Fibroblast of the conjunctiva (primary cell): ENCODE results near the gene ANKRD40.
"Not testable (repeated sequence)": the region's sequence is repeated elsewhere in the genome, so short reads cannot be mapped to it uniquely, and the experiment has no call there.

ENCODE experiments used
- DNase-seq: peaks from one replicate; pipeline ENCODE4 v3.0.0-alpha.2; 2010; ENCODE audit warnings: low read depth

Gene ANKRD40

GRCh38 chr17:50707289-50708049, at the start of gene ANKRD40:
TSS of gene ANKRD40 (minus strand) at chr17:50707914. CDS start at chr17:50707654, 260 bp downstream.
- peak; percentile 84 for DNase-seq

GRCh38 chr17:50754521-50754920, 46.8 kb upstream of the ANKRD40 start:
- DNase-seq: no peak

GRCh38 chr17:50749245-50749644, 41.5 kb upstream of the ANKRD40 start:
- no peak for DNase-seq

GRCh38 chr17:50745631-50746030, 37.9 kb upstream of the ANKRD40 start:
- no peak for DNase-seq

- no peak for DNase-seq
Measured at GRCh38 chr17:50739098-50739497, 31.4 kb upstream of the ANKRD40 start.

- DNase-seq: no peak
Measured at GRCh38 chr17:50737118-50737698, 29.5 kb upstream of the ANKRD40 start.

GRCh38 chr17:50735287-50735686, 27.6 kb upstream of the ANKRD40 start:
- DNase-seq: no peak

GRCh38 chr17:50731575-50732460, 24.1 kb upstream of the ANKRD40 start:
- DNase-seq: no peak

GRCh38 chr17:50728881-50729765, 21.4 kb upstream of the ANKRD40 start:
- no peak for DNase-seq

- DNase-seq: no peak
Measured at GRCh38 chr17:50728112-50728429, 20.4 kb upstream of the ANKRD40 start.

GRCh38 chr17:50725769-50726655, 18.3 kb upstream of the ANKRD40 start:
- no peak for DNase-seq

- DNase-seq: not testable (repeated sequence)
Measured at GRCh38 chr17:50724622-50725021, 16.9 kb upstream of the ANKRD40 start.

- no peak for DNase-seq
Measured at GRCh38 chr17:50722746-50723145, 15.0 kb upstream of the ANKRD40 start.

GRCh38 chr17:50721194-50722010, 13.7 kb upstream of the ANKRD40 start:
- no peak for DNase-seq

- DNase-seq: no peak
Measured at GRCh38 chr17:50719924-50720794, 12.4 kb upstream of the ANKRD40 start.

- DNase-seq: peak; percentile 85
Measured at GRCh38 chr17:50719144-50719923, 11.6 kb upstream of the ANKRD40 start, which contains the start of gene LUC7L3. TSS of gene LUC7L3 (plus strand) at chr17:50719603. CDS start at chr17:50719733, 130 bp downstream.

GRCh38 chr17:50715471-50715870, 7.8 kb upstream of the ANKRD40 start:
- DNase-seq: no peak

- no peak for DNase-seq
Measured at GRCh38 chr17:50712641-50713040, 4.9 kb upstream of the ANKRD40 start.
